HS-27A (cell line): ENCODE data around the gene TOP2A.
"Not testable (repeated sequence)": the region's sequence is repeated elsewhere in the genome, so short reads cannot be mapped to it uniquely, and the experiment has no call there.

Source experiments
- DNase-seq: peaks from one replicate; pipeline ENCODE4 v3.0.0-alpha.2; 2012; ENCODE audit warnings: low read depth, missing footprints

The TOP2A gene

DNA sequence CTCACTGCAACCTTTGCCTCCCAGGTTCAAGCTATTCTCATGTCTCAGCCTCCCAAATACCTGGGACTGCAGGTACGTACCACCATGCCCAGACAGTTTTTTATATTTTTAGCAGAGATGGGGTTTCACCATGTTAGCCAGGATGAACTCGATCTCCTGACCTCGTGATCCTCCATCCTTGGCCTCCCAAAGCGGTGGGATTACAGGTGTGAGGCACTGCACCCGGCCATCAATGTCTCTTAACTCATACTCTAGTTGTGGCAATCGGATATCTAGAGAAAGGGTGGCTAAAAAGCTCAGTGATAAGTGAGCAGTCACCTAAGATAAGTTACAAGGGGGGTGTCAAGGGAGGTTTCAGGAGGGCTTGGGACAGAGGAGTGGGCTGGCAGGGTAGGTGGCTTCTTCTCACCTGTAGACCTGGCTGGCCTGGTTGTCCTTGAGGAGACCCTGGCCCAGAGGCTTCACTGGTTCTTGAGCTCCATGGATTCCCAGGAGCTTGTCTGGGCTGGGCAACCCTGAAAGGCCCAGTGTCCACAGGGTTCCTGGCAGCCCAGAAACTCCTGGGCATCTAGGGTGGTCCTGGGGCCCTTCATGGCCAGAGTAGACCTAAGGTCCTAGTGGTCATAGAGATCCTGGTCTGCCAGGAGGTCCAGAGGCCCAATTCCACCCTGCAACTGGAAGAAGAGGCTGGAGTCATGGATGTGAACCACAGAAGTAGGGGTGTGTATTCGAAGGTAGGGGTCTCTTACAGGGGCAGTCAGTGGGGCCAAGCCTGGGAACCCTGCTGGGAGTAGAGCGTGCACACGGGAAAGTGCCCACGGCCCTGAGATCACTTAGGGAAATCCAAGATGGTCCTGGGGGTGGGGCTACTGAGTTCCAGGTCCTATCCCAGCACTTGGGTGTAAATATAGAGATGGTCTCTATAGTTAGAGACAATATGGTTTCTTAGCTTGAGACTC, 12.9 kb upstream of the TOP2A start:
- no peak for DNase-seq

DNA sequence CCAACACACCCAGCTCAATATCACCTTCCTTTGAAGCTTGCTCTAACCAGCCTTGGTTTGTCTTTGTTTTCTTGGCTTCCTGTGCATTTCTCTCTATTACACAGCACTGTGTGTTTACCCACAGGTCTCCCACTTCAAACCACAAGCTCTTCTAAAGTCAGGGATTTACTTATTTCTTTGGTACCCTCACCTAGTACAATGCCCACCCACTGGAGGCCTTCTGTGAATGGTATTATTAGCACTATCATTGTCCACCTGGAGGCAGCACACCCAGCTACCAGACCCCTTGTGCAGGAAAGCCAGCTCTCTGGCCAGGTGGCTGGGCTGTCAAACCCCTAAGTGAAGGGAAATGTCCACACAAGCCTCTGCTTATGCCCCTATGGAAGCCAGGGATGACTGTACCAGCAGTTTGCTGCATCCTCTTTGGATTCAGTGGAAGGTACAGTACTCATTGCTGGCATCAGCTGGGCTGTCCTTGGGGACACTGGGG, 9.4 kb upstream of the TOP2A start:
- no peak for DNase-seq

DNA sequence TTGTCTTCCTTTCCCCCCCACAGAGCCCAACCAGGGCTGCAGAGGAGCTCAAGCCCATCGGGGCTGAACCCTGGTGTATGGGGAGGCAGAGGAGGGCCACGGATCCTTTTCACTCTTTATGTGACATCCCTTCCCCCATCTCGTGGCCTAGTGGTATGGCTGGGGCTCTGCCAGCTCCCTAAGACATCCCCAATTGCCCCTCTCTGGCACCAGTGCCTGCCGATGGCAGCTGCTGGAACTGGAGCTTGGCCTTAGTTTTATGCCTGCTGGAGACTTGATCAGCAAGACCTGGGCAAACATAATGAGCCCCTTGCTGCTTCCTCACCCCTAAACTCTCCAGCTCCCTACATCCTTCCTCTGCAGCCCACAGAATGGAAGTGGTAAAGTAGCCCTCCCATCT, 8.0 kb upstream of the TOP2A start:
- no peak for DNase-seq

DNA sequence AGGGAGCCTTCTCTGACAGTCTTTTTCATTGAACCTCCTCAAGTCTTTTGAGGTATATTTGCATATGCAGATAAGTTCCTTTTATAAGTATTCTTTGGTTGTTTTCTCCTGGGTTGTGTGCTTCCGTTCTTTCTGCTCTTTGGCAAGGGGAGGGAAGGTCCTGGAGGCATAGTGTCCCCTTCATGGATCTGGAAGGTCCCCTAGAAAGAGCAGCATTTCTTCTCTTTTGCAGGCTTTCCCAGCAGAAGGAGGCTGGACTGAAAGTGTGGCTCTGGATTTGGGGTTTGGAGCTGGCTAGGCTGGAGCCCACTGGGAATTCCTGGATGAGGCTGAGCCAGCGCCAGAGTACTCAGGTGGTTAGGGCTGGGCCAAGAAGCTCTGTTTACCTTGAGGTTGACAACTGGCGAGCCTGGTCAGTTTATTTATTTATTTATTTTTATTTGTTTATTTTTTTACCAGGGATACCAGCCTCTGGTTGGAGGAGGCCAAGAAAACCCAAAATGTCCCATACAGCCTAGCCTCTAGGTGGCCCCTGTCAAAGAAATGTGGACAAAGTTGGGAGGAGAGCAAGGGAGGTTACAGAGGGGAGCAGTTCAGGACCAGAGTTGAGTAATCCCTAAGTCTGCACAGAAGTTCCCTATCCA, 5.4 kb upstream of the TOP2A start:
- no peak for DNase-seq

DNA sequence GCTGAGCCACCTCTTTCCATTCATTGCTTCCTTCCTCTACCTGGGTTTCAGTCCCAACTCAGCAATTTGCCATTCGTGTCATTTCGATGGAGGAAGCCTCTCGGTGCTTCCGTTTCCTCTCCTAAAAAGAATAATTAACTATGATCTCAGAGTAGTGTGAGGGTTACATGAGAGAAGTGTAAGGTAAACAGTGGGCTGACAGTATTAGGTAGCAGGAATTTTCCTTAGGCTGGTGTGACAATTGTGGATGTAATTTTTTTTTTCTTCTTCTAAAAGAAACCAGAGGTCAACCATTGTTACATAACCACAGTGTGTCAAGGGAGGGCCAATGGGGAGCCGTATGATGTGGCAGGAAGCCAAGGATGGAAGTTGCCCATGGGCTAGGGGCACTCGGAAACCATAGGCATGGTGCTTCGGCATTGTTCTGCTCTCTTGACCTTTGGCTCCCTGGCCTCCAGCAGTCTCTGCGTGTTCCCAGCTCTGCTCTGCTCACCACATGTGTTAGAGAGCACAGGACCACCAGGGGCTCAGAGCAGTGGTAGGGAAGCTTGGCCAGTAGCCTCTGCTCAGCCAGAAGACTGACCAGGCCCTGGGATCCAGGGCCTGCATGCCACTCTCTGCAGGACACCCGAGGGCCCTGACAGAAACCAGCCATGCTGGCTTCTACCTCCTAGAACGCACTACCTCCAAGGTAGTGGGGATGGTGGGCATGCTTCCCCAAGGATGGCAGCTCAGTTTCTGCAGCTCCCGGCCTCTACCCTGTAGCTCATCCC, 2.0 kb upstream of the TOP2A start:
- no peak for DNase-seq

DNA sequence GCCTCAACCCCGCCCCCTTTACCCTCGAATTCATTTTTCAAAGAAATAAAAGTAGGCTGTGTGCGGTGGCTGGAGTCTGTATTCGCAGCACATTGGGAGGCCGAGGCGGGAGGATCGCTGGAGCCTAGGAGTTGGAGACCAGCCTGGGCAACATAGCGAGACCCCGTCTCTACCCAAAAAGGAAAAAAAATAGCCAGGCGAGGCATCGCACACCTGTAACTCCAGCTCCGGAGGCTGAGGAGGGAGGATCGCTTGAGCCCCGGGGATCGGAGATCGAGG, 671 bp upstream of the TOP2A start:
- no peak for DNase-seq

DNA sequence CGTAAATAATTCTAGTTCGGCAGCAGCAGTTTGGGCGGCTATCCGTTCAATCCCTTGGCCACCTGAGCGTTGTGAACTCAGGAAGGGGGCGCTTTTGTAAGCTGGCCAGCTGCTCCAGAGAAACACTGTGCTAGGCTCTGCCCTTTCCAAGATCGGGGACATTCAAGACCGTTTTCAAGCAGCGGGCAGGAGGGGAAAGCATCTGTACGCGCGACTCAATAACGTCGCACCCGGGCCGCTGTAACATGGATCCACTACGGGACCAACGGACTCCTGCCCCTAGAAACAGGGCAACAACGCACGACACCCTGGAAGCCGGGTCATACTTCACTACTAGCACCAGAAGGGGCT, 463 bp downstream of the TOP2A start:
- DNase-seq = peak; percentile 7

DNA sequence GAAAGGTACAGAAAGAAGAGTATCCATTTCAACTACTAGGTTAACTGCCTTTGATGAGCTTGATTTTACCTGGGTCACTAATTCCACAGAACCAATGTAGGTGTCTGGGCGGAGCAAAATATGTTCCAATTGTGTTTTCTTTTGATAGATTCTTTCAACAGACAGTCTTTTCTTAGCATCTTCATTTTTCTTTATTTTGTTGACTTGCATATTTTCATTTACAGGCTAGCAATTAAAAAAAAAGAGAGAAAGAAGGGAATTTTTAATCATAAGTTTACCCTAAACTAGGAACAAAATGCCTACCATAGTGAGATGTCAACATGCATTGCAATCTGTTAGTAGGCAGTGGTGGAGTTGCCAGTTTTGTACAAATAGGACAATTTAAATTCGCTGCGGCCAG, 1.0 kb downstream of the TOP2A start:
- DNase-seq = no peak

DNA sequence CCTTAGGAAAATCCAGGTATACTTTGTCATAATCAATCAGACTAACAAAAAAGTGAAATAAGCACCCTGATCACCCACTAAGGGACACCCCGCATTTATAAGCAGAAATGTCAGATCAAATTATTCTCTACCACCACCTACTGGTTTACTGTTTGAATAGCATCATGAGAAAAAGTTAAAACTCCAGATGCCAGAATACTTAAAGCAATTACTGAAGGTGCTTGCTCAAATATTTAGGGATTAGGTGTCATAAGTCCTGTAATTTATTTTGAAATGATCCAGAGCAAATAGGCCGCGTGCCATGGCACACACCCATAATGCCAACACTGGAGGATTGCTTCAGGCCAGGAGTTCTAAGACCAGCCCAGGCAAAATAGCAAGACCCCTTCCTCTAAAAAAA, 2.3 kb downstream of the TOP2A start:
- DNase-seq = no peak

DNA sequence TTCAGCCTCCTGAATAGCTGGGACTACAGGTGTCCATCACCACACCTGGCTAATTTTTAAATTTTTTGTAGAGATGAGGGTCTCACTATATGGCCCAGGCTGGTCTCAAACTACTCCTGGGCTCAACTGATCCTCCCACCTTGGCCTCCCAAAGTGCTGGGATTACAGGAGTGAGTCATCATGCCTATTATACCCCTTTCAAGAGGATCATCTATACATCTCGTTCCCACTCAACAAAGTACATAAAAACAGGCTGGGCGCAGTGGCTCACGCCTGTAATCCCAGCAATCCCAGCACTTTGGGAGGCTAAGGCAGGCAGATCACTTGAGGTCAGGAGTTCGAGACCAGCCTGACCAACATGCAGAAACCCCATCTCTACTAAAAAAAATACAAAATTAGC, 3.4 kb downstream of the TOP2A start:
- not testable (repeated sequence) for DNase-seq

DNA sequence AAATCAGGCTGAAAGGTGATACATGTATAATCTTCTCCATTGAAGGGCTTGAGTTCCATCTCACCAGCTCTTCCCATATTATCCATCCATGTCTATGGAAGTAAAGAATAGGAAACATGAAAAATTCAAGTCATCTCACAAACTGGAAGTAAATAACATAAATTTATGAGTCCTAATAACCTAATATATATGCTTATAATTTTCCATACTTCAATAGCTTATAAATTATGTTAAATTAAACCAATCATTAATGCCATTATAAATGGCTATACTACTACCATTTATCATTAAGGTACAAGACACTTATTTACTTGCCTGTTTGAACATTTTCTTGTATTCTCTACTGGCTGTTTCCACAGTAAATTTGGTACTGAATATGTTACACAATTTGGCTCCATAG, 4.8 kb downstream of the TOP2A start:
- DNase-seq = no peak

DNA sequence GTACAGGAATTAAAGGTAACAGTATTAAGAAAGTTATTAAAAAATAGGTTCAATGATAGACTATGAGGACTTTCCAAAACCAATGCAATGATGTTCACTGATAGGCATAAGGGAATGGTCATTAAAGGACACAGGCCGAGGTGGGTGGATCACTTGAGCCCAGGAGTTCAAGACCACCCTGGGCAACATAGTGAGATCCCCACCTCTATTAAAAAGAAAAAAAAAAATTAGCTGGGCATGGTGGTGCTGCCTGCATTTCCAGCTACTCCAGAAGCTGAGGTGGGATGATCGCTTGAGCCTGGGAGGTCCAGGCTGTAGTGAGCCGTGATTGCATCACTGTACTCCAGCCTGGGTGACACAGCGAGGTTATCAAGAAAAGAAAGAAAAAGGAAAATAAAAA, 5.9 kb downstream of the TOP2A start:
- DNase-seq = no peak

DNA sequence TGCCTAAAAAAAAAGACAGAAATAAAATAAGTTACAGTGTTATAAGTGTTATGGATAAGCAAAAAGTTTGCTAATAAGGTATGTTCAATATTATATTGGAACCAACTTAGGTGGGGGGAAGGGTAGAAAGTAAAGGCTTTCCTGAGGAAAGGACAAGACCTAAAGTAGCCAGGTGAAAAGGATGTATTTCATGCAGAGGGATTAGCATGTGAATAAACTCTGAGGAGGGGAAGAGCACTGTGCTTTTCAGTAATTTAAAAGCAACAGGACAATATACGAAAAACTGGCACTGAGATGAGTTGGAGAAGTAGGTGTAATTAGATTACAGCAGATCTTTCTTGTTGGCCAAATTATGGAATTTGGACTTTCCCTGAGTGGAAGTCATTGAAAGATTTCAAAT, 7.6 kb downstream of the TOP2A start:
- DNase-seq = no peak

DNA sequence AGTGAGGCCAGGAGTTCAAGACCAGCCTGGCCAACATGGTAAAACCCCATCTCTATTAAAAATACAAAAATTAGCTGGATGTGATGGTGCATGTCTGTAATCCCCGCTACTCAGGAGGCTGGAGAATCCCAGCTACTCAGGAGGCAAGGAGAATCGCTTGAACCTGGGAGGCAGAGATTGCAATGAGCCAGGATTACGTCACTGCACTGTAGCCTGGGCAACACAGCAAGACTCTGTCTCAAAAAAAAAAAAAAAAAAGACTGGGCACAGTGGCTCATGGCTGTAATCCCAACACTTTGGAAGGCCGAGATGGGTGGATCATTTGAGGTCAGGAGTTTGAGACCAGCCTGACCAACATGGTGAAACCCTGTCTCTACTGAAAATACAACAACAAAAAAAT, 8.2 kb downstream of the TOP2A start:
- DNase-seq = not testable (repeated sequence)

DNA sequence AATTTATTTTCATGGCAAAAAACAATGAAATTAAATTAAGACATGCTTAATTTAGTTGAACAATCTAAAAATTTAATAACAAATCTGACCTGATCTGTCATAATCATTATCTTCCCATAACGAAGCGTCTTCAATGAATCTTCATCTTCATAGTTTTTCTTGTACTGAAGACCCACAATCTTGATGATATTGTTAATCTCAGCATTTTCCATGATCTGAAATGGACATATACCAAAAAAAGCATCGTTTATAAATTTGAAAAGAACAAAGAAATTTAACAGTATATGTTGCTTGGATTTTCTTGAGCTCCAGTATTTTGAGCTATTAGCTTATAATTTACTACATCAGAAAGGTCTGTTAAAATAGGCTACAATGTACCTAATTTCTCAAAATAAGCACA, 10.2 kb downstream of the TOP2A start:
- no peak for DNase-seq

DNA sequence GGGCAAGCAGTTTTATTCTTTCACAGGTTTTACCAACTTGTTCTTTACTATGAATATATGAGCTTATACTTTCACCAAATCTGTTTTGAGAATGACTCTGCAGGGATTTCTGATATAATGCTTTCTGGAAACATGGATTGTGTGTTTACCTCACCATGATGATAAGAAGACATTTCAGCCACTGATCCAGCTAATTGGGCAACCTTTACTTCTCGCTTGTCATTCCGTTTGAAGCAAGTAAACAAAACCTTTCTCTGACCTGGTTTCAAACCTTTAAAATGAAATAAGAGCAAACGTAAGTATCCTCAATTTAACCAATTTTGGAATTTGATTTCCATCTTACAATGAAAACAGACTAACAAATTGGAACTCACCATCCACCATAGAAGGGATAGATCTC, 13.7 kb downstream of the TOP2A start:
- DNase-seq = no peak

DNA sequence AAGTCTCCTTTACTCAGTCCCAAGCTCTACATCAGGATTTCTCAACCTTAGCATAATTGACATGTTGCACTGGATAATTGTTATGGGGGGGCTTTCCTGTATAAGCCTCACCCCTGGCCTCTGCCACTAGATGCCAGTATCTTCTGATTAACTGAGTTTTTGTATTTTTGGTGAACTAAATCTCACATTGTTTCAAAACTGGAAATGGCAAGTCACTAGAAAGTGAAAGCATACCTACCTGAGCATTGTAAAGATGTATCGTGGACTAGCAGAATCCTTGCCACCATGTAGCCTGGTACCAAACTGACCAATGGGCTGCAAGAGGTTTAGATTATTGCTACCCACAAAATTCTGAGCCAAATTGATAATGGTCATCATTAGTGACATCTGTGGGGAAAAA, 15.0 kb downstream of the TOP2A start:
- no peak for DNase-seq

DNA sequence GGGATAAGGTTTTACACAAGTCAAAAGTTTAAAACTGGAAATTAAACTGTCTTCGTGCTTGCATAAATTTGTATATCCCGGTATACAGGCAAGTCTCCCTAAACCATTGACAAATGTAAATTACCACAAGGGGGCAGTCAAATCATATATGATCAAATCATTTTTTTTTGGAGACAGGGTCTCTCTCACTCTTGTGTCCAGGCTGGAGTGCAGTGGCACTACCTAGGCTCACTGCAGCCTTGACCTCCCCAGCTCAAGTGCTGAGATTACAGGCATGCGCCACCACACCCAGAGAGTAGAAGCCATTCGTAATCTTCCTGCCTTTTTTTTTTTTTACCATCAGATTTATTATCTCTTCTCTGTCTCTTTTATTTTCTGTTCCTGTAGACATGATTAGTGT, 18.5 kb downstream of the TOP2A start:
- DNase-seq = no peak

DNA sequence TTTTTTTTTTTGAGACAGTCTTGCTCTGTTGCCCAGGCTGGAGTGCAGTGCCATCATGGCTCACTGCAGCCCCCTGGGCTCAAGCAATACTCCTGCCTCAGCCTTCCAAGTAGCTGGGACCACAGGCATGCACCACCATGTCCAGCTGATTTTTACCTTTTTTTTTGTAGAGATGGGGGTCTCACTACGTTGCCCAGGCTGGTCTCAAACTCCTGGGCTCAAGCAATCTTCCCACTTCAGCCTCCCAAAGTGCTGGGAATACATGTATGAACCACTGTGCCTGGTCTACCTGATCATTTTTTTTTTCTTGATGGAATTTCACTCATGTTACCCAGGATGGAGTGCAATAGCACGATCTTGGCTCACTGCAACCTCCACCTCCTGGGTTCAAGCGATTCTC, 31.1 kb downstream of the TOP2A start:
- not testable (repeated sequence) for DNase-seq

DNA sequence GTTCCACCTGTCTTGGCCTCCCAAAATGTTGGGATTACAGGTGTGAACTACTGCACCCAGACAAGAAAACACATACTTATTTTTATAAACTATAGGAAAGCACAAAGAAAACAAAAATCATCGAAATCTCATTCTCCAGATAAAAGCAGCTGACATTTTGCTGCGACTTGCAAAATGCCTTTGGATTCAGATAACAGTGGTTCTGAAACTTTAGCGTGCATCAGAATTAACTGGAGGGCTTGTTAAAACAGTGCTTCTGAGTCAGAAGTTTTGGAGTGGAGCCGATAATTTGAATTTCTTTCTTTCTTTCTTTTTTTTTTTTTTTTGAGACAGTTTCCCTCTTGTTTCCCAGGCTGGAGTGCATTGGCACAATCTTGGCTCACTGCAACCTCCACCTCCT, 35.4 kb downstream of the TOP2A start:
- DNase-seq = no peak

DNA sequence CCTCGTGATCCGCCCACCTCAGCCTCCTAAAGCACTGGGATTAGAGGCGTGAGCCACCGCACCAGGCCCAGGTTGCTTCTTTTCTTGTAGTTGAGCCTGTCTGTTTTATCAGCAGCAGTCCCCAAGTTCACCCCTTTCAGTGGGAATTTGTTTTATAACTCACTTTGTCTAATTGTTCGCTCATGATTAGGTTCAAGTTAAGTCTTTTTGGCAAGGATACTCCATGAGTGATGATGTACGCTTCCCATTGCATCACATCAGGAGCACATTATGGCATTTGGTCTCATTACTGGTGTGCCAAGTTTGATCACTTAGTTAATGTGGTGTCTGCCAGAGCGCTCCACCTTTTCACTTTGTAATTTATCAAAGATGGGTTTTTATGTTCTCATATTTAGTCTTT, 38.7 kb downstream of the TOP2A start:
- DNase-seq = no peak

DNA sequence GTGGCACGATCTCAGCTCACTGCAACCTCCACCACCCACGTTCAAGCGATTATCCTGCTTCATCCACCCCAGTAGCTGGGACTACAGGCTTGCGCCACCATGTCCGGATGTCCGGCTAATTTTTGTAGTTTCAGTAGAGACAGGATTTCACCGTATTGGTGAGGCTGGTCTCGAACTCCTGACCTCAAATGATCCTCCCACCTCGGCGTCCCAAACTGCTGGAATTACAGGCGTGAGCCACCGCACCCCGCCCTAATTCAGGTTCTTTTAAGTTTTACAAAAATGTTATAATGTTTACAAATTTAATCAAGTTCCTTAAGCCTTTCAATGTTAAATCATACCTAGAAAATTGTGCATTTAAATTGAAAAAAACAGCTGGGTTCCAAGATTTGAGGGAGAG, 39.9 kb downstream of the TOP2A start:
- DNase-seq = no peak

DNA sequence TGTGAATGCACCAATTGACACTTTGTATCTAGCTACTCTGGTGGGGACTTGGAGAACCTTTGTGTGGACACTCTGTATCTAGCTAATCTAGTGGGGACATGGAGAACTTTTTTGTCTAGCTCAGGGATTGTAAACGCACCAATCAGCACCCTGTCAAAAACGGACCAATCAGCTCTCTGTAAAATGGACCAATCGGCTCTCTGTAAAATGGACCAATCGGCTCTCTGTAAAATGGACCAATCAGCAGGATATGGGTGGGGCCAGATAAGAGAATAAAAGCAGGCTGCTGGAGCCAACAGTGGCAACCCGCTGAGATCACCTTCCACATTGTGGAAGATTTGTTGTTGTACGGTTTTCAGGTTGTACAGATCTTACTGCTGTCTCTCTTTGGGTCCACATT, 41.2 kb downstream of the TOP2A start:
- not testable (repeated sequence) for DNase-seq
